OCI-LY1 (cell line): ENCODE results near the gene ARHGEF2.

Experiments used
- H2AFZ ChIP-seq: fragments of 200-600 bp; sonication (generic), shearing (Covaris generic); 2 replicates; pipeline ENCODE4 v1.6.0; 2014; ENCODE audit warnings: antibody characterized with exemption, mild to moderate bottlenecking, low read length
- H3F3A ChIP-seq: fragments of 200-600 bp; sonication (generic), shearing (Covaris generic); 2 replicates; pipeline ENCODE4 v1.6.0; 2014; ENCODE audit warnings: mild to moderate bottlenecking, antibody characterized with exemption, low read length, moderate library complexity; ENCODE audit not compliant: insufficient read depth
- H3K27ac ChIP-seq: fragments of 200-600 bp; sonication (generic); 2 replicates; pipeline ENCODE4 v1.5.1; 2014; ENCODE audit warnings: low read length, mixed run types, mild to moderate bottlenecking, low read depth; ENCODE audit not compliant: poor library complexity, severe bottlenecking
- H3K27me3 ChIP-seq: fragments of 200-600 bp; sonication (generic); 2 replicates; pipeline ENCODE4 v1.6.0; 2014; ENCODE audit warnings: antibody characterized with exemption, mild to moderate bottlenecking, low read length, moderate library complexity; ENCODE audit not compliant: insufficient read depth
- H3K36me3 ChIP-seq: fragments of 200-600 bp; sonication (generic); 2 replicates; pipeline ENCODE4 v1.6.1; 2014; ENCODE audit warnings: mild to moderate bottlenecking, antibody characterized with exemption, low read length, moderate library complexity, mixed read lengths; ENCODE audit not compliant: insufficient read depth
- H3K4me1 ChIP-seq: fragments of 200-600 bp; sonication (generic); 2 replicates; pipeline ENCODE4 v1.5.1; 2014; ENCODE audit warnings: mild to moderate bottlenecking, low read length, moderate library complexity; ENCODE audit not compliant: insufficient read depth, severe bottlenecking
- H3K4me2 ChIP-seq: fragments of 200-600 bp; sonication (generic), shearing (Covaris generic); 2 replicates; pipeline ENCODE4 v1.6.1; 2014; ENCODE audit warnings: low read length
- H3K4me3 ChIP-seq: fragments of 200-600 bp; sonication (generic); 2 replicates; pipeline ENCODE4 v1.5.1; 2014; ENCODE audit warnings: low read length, low read depth, mild to moderate bottlenecking, mixed read lengths; ENCODE audit not compliant: poor library complexity, severe bottlenecking
- H3K79me2 ChIP-seq: fragments of 200-600 bp; shearing (Covaris generic); 2 replicates; pipeline ENCODE4 v1.6.1; 2016; ENCODE audit warnings: mixed run types, low read length, mixed read lengths; ENCODE audit not compliant: insufficient read depth
- H3K9ac ChIP-seq: fragments of 200-600 bp; sonication (generic), shearing (Covaris generic); 2 replicates; pipeline ENCODE4 v1.6.1; 2014; ENCODE audit warnings: mild to moderate bottlenecking, low read length, mixed read lengths
- H3K9me2 ChIP-seq: fragments of 200-600 bp; sonication (generic), shearing (Covaris generic); 2 replicates; pipeline ENCODE4 v1.6.1; 2014; ENCODE audit warnings: low read depth, mild to moderate bottlenecking, low read length, mixed read lengths
- H3K9me3 ChIP-seq: fragments of 200-600 bp; shearing (Covaris generic); 2 replicates; pipeline ENCODE4 v1.6.1; 2014; ENCODE audit warnings: low read length, mixed read lengths
- H4K20me1 ChIP-seq: fragments of 200-600 bp; sonication (generic), shearing (Covaris generic); 2 replicates; pipeline ENCODE4 v1.6.0; 2016; ENCODE audit warnings: mild to moderate bottlenecking, low read length; ENCODE audit not compliant: insufficient read depth
- CTCF ChIP-seq: fragments of 200-600 bp; sonication (generic), shearing (Covaris generic); IDR thresholded peaks from 2 replicates; pipeline ENCODE4 v1.5.1; 2017; ENCODE audit warnings: mild to moderate bottlenecking, antibody characterized with exemption, low read length, moderate library complexity, mixed read lengths
- EZH2 ChIP-seq: fragments of 200-600 bp; sonication (generic), shearing (Covaris generic); IDR thresholded peaks from 2 replicates; pipeline ENCODE4 v1.8.0; 2017; ENCODE audit warnings: borderline replicate concordance, mixed run types, mild to moderate bottlenecking, antibody characterized with exemption, low read length, moderate library complexity, mixed read lengths

ARHGEF2 gene

GRCh38 chr1:156024801-156025200 is 46.5 kb upstream of the ARHGEF2 start:
- no peak overlapping the region for H3K4me2 ChIP-seq
- H3K27me3 ChIP-seq = no peaks in the 10 kb centered on the region
- no peaks in the 10 kb centered on the region for H4K20me1 ChIP-seq
- H3K27ac ChIP-seq = no peak overlapping the region
- peaks cover 6% of the 10 kb centered on the region for H3K79me2 ChIP-seq
- H3K9ac ChIP-seq = no peak overlapping the region
- no peaks in the 10 kb centered on the region for H3K9me3 ChIP-seq
- TF ChIP-seq CTCF (no peak), EZH2 (no peak)
- peaks cover 8% of the 10 kb centered on the region for H3K4me1 ChIP-seq
- no peaks in the 10 kb centered on the region for H3K36me3 ChIP-seq
- no peak overlapping the region for H3K4me3 ChIP-seq
- no peaks in the 10 kb centered on the region for H3F3A ChIP-seq
- H3K9me2 ChIP-seq = no peaks in the 10 kb centered on the region
- no peak overlapping the region for H2AFZ ChIP-seq

GRCh38 chr1:156021954-156022353 is 43.6 kb upstream of the ARHGEF2 start:
- Histone ChIP-seq H4K20me1 (no peaks in the 10 kb centered on the region), H3K9ac (no peak overlapping the region), H3K27ac (no peak overlapping the region), H3K9me2 (no peaks in the 10 kb centered on the region), H3K79me2 (peaks cover 10% of the 10 kb centered on the region), H3K9me3 (no peaks in the 10 kb centered on the region), H3K4me2 (no peak overlapping the region), H3K4me1 (peaks cover 12% of the 10 kb centered on the region), H3K4me3 (no peak overlapping the region), H2AFZ (no peak overlapping the region), H3K36me3 (peaks cover 22% of the 10 kb centered on the region), H3F3A (no peaks in the 10 kb centered on the region), H3K27me3 (no peaks in the 10 kb centered on the region)
- TF ChIP-seq EZH2 (no peak), CTCF (no peak)

GRCh38 chr1:156021093-156021428 is 42.7 kb upstream of the ARHGEF2 start:
- Histone ChIP-seq H4K20me1 (no peaks in the 10 kb centered on the region), H2AFZ (peak overlapping the region; percentile 99), H3K9ac (peak overlapping the region; percentile 83), H3K9me3 (no peaks in the 10 kb centered on the region), H3F3A (no peaks in the 10 kb centered on the region), H3K79me2 (peaks cover 10% of the 10 kb centered on the region), H3K4me3 (peak overlapping the region; percentile 88), H3K36me3 (peaks cover 31% of the 10 kb centered on the region), H3K27ac (no peak overlapping the region), H3K9me2 (no peaks in the 10 kb centered on the region), H3K27me3 (no peaks in the 10 kb centered on the region), H3K4me2 (peak overlapping the region; percentile 94), H3K4me1 (peaks cover 12% of the 10 kb centered on the region)
- TF ChIP-seq EZH2 (no peak), CTCF (no peak)
